ENCODE results near the gene KRT28. TPM values are rescaled to one million over a fixed set of nuclear protein-coding genes. Genes with fewer than 3 reads are reported as not detected.

KRT28 gene
- total and polyA plus RNA-seq, 12 donors, result not detected

DNA sequence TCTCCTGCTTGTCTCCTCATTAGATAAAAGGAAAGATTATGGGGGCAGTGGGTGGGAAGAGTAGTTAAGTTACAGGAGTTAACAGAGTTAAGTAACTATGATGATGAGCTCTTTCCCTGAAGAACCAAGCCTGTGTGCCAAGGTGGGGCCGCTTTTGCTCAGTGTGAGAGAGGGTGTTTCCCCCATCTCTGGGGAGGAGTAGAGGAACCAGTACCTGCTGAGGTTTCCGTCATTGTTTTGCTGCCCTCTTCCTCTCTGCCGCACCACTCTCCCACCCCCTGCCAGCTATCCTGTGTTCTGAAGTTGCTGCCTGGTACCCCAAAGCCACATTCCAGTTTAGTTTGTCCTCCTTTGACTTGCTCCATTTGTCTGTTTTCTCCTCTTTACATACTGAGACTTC is 43.5 kb upstream of the KRT28 start:
- H3K27ac ChIP-seq, result no peak overlapping the region
- H3K27me3 ChIP-seq, result no peaks in the 10 kb centered on the region
- H3K4me1 ChIP-seq (replicated peaks in 1 of 2), result no peaks in the 10 kb centered on the region
- DNase-seq, result no peak
- 56 to 84% (median 69%) methylated on average over 3 of the region's 3 CpGs for whole genome bisulfite sequencing, 4 donors
- H3K4me3 ChIP-seq, result no peak overlapping the region
- intact Hi-C loops (cut with DNase I), result no loop called here
- no peak for TF ChIP-seq POLR2A (IDR thresholded peaks at IDR 0.05)
- TF ChIP-seq, protein P1, sequence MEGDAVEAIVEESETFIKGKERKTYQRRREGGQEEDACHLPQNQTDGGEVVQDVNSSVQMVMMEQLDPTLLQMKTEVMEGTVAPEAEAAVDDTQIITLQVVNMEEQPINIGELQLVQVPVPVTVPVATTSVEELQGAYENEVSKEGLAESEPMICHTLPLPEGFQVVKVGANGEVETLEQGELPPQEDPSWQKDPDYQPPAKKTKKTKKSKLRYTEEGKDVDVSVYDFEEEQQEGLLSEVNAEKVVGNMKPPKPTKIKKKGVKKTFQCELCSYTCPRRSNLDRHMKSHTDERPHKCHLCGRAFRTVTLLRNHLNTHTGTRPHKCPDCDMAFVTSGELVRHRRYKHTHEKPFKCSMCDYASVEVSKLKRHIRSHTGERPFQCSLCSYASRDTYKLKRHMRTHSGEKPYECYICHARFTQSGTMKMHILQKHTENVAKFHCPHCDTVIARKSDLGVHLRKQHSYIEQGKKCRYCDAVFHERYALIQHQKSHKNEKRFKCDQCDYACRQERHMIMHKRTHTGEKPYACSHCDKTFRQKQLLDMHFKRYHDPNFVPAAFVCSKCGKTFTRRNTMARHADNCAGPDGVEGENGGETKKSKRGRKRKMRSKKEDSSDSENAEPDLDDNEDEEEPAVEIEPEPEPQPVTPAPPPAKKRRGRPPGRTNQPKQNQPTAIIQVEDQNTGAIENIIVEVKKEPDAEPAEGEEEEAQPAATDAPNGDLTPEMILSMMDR (IDR thresholded peaks at IDR 0.05), result no peak
- no peaks in the 10 kb centered on the region for H3K9me3 ChIP-seq (replicated peaks in 1 of 3)
- H3K36me3 ChIP-seq (replicated peaks in 1 of 2), result no peaks in the 10 kb centered on the region

- Histone ChIP-seq H3K27me3 (no peaks in the 10 kb centered on the region), H3K4me3 (no peak overlapping the region), H3K36me3 (replicated peaks in 1 of 2) (no peaks in the 10 kb centered on the region), H3K27ac (no peak overlapping the region), H3K4me1 (replicated peaks in 1 of 2) (no peaks in the 10 kb centered on the region), H3K9me3 (replicated peaks in 1 of 3) (no peaks in the 10 kb centered on the region)
- TF ChIP-seq, protein P1 (IDR thresholded peaks at IDR 0.05), result no peak
- TF ChIP-seq POLR2A (IDR thresholded peaks at IDR 0.05), result no peak
- intact Hi-C loops (cut with DNase I), result no loop called here
- WGBS, 4 donors, result 80 to 86% (median 83%) methylated on average over 3 of the region's 3 CpGs
- DNase-seq, result no peak
These were observed 41.5 kb upstream of the KRT28 start for GRCh38 chr17:40841246-40841645.

DNA sequence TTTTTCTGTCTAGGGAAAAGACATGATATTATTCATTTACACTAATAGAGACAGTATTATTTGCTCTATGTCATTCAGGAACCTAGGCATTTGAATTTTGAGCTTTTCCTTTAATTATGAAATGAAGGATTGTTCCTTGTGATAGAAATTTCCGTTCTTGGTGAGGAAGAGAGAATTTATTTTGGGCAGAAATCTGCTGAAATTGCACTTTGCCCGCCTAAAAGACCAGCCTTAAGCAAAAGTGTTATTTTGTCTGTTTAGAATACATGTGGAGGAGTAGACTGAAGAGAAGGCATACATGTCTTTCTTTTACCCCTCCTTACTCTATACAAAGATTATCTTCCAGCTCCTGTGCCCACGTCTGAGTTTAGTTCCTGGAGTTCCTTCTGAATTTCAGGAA is 39.4 kb upstream of the KRT28 start:
- 68 to 80% (median 75%) methylated on average over 3 of the region's 3 CpGs for WGBS, 4 donors
- no peak overlapping the region for H3K27ac ChIP-seq
- H3K36me3 ChIP-seq (replicated peaks in 1 of 2), result peaks cover 0 to 7% of the 10 kb centered on the region in 2 donors
- TF ChIP-seq POLR2A (IDR thresholded peaks at IDR 0.05), result no peak
- TF ChIP-seq, protein P1 (IDR thresholded peaks at IDR 0.05), result no peak
- intact Hi-C loops (cut with DNase I), result no loop called here
- no peaks in the 10 kb centered on the region for H3K4me1 ChIP-seq (replicated peaks in 1 of 2)
- H3K27me3 ChIP-seq, result no peaks in the 10 kb centered on the region
- no peak overlapping the region for H3K4me3 ChIP-seq
- DNase-seq, result no peak
- H3K9me3 ChIP-seq (replicated peaks in 1 of 3), result no peaks in the 10 kb centered on the region

DNA sequence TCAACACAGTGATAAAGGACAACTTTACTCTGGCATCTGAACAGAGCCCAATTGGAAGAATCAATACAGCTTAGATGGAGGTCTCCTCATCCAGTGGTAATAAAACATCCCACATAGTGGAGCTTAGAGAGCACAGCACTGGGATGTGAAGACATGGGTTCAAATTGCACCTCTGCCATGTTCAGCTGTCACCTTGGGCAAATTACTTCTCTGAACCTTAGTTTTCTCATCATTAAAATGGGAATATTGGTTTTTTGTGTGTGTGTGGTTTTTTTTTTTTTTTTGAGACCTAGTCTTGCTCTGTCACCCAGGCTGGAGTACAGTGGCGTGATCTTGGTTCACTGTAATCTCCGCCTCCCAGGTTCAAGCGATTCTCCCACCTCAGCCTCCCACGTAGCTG is 36.3 kb upstream of the KRT28 start:
- WGBS, 4 donors, result 94 to 99% (median 97%) methylated on average over 4 of the region's 4 CpGs
- Histone ChIP-seq H3K36me3 (replicated peaks in 1 of 2) (peaks cover 0 to 7% of the 10 kb centered on the region in 2 donors), H3K27ac (no peak overlapping the region), H3K9me3 (replicated peaks in 1 of 3) (no peaks in the 10 kb centered on the region), H3K4me3 (no peak overlapping the region), H3K4me1 (replicated peaks in 1 of 2) (no peaks in the 10 kb centered on the region), H3K27me3 (no peaks in the 10 kb centered on the region)
- intact Hi-C loops (cut with DNase I), result no loop called here
- DNase-seq, result no peak
- TF ChIP-seq, protein P1 (IDR thresholded peaks at IDR 0.05), result no peak
- TF ChIP-seq POLR2A (IDR thresholded peaks at IDR 0.05), result no peak

All from adrenal gland (tissue), 12 donors.